HEK293 (cell line): ENCODE measurements around the gene ACTR3C.

ENCODE experiments used
- CTCF ChIA-PET: fragments of 350-600 bp; formaldehyde crosslinking; extraction: SDS; loops from one replicate; lab custom pipeline; 2021; ENCODE audit warnings: antibody characterized with exemption; lab: Yijun Ruan, JAX
- POLR2A ChIA-PET: fragments of 300-600 bp; formaldehyde crosslinking; extraction: SDS; loops from one replicate; lab custom pipeline; 2020; ENCODE audit warnings: antibody characterized with exemption, inconsistent platforms; lab: Yijun Ruan, JAX
- H3K27ac ChIP-seq: fragments of 200-500 bp; sonication (Bioruptor generic); 2 replicates; pipeline ENCODE4 v1.5.1; 2014; ENCODE audit warnings: low read depth, low read length, control low read depth, inconsistent platforms; ENCODE audit errors: extremely low read depth
- H3K36me3 ChIP-seq, 2 experiments: fragments of 200-500 bp in 1 of 2; sonication (Bioruptor generic) in 1 of 2; 1 replicate in 1 of 2; 2 replicates in 1 of 2; pipeline ENCODE4 v1.5.1; 2014 to 2017; ENCODE audit warnings: inconsistent platforms in 2 of 2, low read length in 2 of 2; ENCODE audit not compliant: control insufficient read depth in 2 of 2, insufficient read depth in 1 of 2
- H3K4me1 ChIP-seq: fragments of 200-500 bp; sonication (Bioruptor generic); 2 replicates; pipeline ENCODE4 v1.5.1; 2014; ENCODE audit warnings: mild to moderate bottlenecking, low read length, inconsistent platforms; ENCODE audit not compliant: control insufficient read depth, insufficient read depth
- H3K4me3 ChIP-seq: 2 replicates; pipeline ENCODE4 v1.5.1; 2011; ENCODE audit warnings: low read depth, mild to moderate bottlenecking, control low read depth, low read length, moderate library complexity
- H3K9me3 ChIP-seq: fragments of 200-500 bp; sonication (Bioruptor generic); 2 replicates; pipeline ENCODE4 v1.5.1; 2014; ENCODE audit warnings: low read depth, low read length, inconsistent platforms; ENCODE audit not compliant: control insufficient read depth, insufficient read depth
- HOXC10 ChIP-seq: sonication (generic); formaldehyde crosslinking; IDR thresholded peaks from 2 replicates; pipeline ENCODE4 v1.8.1; 2023; ENCODE audit warnings: mild to moderate bottlenecking, missing genetic modification reagents
- TCF7L2 ChIP-seq: IDR thresholded peaks from 2 replicates; pipeline ENCODE4 v1.6.1; 2011; ENCODE audit warnings: low read depth, mild to moderate bottlenecking, inconsistent platforms, low read length, moderate library complexity, borderline replicate concordance
- WT1 ChIP-seq: fragments of 450-650 bp; formaldehyde crosslinking; IDR thresholded peaks from 2 replicates; pipeline ENCODE4 v1.5.1; 2016; ENCODE audit warnings: missing biosample characterization, missing genetic modification characterization
- ZBTB20 ChIP-seq: fragments of 450-650 bp; formaldehyde crosslinking; IDR thresholded peaks from 2 replicates; pipeline ENCODE4 v1.5.1; 2016; ENCODE audit warnings: missing biosample characterization, missing genetic modification characterization
- ZFP3 ChIP-seq: fragments of 450-650 bp; formaldehyde crosslinking; IDR thresholded peaks from 2 replicates; pipeline ENCODE4 v1.5.1; 2016; ENCODE audit warnings: low read depth, missing biosample characterization, missing genetic modification characterization
- ZNF184 ChIP-seq: fragments of 450-650 bp; IDR thresholded peaks from 2 replicates; pipeline ENCODE4 v1.5.1; 2018; ENCODE audit warnings: missing biosample characterization, mild to moderate bottlenecking, missing genetic modification characterization
- ZNF2 ChIP-seq: fragments of 450-650 bp; formaldehyde crosslinking; IDR thresholded peaks from 2 replicates; pipeline ENCODE4 v1.5.1; 2016; ENCODE audit warnings: missing biosample characterization, missing genetic modification characterization
- ZNF48 ChIP-seq: fragments of 450-650 bp; formaldehyde crosslinking; IDR thresholded peaks from 2 replicates; pipeline ENCODE4 v1.5.1; 2016; ENCODE audit warnings: missing biosample characterization, missing genetic modification characterization
- ZNF510 ChIP-seq: fragments of 450-650 bp; formaldehyde crosslinking; IDR thresholded peaks from 2 replicates; pipeline ENCODE4 v1.5.1; 2018; ENCODE audit warnings: mild to moderate bottlenecking, missing genetic modification characterization, missing biosample characterization; ENCODE audit not compliant: insufficient replicate concordance
- ZNF561 ChIP-seq: fragments of 450-650 bp; IDR thresholded peaks from 2 replicates; pipeline ENCODE4 v1.5.1; 2018; ENCODE audit warnings: missing biosample characterization, missing genetic modification characterization, borderline replicate concordance
- ZNF600 ChIP-seq: fragments of 450-650 bp; formaldehyde crosslinking; IDR thresholded peaks from 2 replicates; pipeline ENCODE4 v1.5.1; 2016; ENCODE audit warnings: missing biosample characterization, missing genetic modification characterization
- ZNF621 ChIP-seq: fragments of 450-650 bp; formaldehyde crosslinking; IDR thresholded peaks from 2 replicates; pipeline ENCODE4 v1.5.1; 2017; ENCODE audit warnings: missing biosample characterization, missing genetic modification characterization
- ZNF777 ChIP-seq: fragments of 450-650 bp; formaldehyde crosslinking; IDR thresholded peaks from 2 replicates; pipeline ENCODE4 v1.5.1; 2017; ENCODE audit warnings: missing biosample characterization, missing genetic modification characterization, borderline replicate concordance
- ZNF843 ChIP-seq: fragments of 450-650 bp; formaldehyde crosslinking; IDR thresholded peaks from 2 replicates; pipeline ENCODE4 v1.5.1; 2016; ENCODE audit warnings: missing biosample characterization, missing genetic modification characterization
- ZSCAN30 ChIP-seq: fragments of 450-650 bp; IDR thresholded peaks from 2 replicates; pipeline ENCODE4 v1.5.1; 2018; ENCODE audit warnings: missing biosample characterization, mild to moderate bottlenecking, missing genetic modification characterization, moderate library complexity
- TF ChIP-seq, protein P1 (sequence below): fragments of 450-650 bp; formaldehyde crosslinking; IDR thresholded peaks from 2 replicates; pipeline ENCODE4 v1.5.1; 2016; ENCODE audit warnings: missing biosample characterization, missing genetic modification characterization
- TF ChIP-seq, protein P2 (sequence below): fragments of 450-650 bp; formaldehyde crosslinking; IDR thresholded peaks from 2 replicates; pipeline ENCODE4 v1.5.1; 2016; ENCODE audit warnings: missing biosample characterization, missing genetic modification characterization
- TF ChIP-seq, protein P3 (sequence below): fragments of 450-650 bp; IDR thresholded peaks from 2 replicates; pipeline ENCODE4 v1.5.1; 2018; ENCODE audit warnings: missing biosample characterization, mild to moderate bottlenecking, missing genetic modification characterization
- TF ChIP-seq, protein P4 (sequence below): fragments of 450-650 bp; formaldehyde crosslinking; IDR thresholded peaks from 2 replicates; pipeline ENCODE4 v1.5.1; 2016; ENCODE audit warnings: missing biosample characterization, missing genetic modification characterization
- TF ChIP-seq, protein P5 (sequence below): fragments of 450-650 bp; formaldehyde crosslinking; IDR thresholded peaks from 2 replicates; pipeline ENCODE4 v1.5.1; 2016; ENCODE audit warnings: missing biosample characterization, missing genetic modification characterization
- TF ChIP-seq, protein P6 (sequence below): fragments of 450-650 bp; formaldehyde crosslinking; IDR thresholded peaks from 2 replicates; pipeline ENCODE4 v1.5.1; 2017; ENCODE audit warnings: missing biosample characterization, missing genetic modification characterization

The ACTR3C gene

DNA sequence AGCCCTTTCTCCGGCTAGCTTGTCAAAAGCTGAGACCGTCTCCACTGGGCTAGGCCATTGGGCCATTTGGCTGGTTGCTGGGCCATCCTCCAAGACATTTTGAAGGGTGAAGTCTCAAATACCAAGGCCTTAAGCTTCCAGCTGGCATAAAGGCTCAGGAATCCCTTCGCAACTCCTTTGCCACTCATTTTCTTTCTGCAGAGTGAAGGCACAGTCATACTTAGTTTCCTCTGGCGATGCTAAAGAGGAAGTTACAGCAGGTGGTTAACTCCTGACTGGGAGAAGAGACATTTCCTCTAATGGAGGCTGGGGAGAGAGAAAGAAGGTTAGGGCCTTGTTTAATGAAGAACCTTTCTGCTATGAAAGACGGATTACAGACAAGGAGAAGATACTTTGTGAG lies 40.5 kb upstream of the ACTR3C start (continued):
- TF ChIP-seq, protein P1, sequence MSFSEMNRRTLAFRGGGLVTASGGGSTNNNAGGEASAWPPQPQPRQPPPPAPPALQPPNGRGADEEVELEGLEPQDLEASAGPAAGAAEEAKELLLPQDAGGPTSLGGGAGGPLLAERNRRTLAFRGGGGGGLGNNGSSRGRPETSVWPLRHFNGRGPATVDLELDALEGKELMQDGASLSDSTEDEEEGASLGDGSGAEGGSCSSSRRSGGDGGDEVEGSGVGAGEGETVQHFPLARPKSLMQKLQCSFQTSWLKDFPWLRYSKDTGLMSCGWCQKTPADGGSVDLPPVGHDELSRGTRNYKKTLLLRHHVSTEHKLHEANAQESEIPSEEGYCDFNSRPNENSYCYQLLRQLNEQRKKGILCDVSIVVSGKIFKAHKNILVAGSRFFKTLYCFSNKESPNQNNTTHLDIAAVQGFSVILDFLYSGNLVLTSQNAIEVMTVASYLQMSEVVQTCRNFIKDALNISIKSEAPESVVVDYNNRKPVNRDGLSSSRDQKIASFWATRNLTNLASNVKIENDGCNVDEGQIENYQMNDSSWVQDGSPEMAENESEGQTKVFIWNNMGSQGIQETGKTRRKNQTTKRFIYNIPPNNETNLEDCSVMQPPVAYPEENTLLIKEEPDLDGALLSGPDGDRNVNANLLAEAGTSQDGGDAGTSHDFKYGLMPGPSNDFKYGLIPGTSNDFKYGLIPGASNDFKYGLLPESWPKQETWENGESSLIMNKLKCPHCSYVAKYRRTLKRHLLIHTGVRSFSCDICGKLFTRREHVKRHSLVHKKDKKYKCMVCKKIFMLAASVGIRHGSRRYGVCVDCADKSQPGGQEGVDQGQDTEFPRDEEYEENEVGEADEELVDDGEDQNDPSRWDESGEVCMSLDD, result no peak
- TF ChIP-seq ZNF561 (no peak), ZNF843 (tag by site-specific recombination) (no peak), HOXC10 (no peak), ZNF510 (tag by site-specific recombination) (no peak), ZNF777 (tag by site-specific recombination) (no peak), ZNF2 (tag by site-specific recombination) (no peak), ZNF48 (no peak), ZNF621 (tag by site-specific recombination) (no peak)
- TF ChIP-seq, all 188 proteins: peak for 0

DNA sequence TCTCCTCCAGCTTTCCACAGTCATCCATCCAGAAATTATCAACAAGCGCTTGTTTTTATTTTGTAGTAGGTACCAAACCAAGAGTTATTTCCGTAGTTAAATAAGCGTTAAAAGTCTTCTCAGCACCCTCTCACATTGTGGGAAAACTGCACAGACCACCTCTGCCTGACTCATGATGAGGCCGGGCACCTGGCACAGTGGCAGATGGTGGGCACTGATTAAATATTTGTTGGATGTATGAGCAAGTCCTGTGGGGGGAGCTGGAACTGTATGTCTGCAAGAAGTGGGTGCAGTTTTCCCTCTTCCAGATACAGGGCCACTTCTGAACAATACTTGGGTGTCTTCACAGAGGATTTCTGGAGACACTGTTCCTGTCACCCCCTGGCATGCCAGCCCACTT lies 40.0 kb upstream of the ACTR3C start:
- H3K4me1 ChIP-seq, result no peaks in the 10 kb centered on the region
- TF ChIP-seq ZBTB20 (tag by site-specific recombination) (no peak), ZFP3 (tag by site-specific recombination) (no peak)
- TF ChIP-seq, protein P2, sequence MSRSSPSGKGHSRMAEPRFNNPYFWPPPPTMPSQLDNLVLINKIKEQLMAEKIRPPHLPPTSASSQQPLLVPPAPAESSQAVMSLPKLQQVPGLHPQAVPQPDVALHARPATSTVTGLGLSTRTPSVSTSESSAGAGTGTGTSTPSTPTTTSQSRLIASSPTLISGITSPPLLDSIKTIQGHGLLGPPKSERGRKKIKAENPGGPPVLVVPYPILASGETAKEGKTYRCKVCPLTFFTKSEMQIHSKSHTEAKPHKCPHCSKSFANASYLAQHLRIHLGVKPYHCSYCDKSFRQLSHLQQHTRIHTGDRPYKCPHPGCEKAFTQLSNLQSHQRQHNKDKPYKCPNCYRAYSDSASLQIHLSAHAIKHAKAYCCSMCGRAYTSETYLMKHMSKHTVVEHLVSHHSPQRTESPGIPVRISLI, result no peak
- POLR2A ChIA-PET, result no interaction called here
- CTCF ChIA-PET, result no interaction called here
- H3K4me3 ChIP-seq, result no peak overlapping the region
- no peaks in the 10 kb centered on the region for H3K36me3 ChIP-seq
- H3K27ac ChIP-seq, result no peak overlapping the region
- no peaks in the 10 kb centered on the region for H3K9me3 ChIP-seq

DNA sequence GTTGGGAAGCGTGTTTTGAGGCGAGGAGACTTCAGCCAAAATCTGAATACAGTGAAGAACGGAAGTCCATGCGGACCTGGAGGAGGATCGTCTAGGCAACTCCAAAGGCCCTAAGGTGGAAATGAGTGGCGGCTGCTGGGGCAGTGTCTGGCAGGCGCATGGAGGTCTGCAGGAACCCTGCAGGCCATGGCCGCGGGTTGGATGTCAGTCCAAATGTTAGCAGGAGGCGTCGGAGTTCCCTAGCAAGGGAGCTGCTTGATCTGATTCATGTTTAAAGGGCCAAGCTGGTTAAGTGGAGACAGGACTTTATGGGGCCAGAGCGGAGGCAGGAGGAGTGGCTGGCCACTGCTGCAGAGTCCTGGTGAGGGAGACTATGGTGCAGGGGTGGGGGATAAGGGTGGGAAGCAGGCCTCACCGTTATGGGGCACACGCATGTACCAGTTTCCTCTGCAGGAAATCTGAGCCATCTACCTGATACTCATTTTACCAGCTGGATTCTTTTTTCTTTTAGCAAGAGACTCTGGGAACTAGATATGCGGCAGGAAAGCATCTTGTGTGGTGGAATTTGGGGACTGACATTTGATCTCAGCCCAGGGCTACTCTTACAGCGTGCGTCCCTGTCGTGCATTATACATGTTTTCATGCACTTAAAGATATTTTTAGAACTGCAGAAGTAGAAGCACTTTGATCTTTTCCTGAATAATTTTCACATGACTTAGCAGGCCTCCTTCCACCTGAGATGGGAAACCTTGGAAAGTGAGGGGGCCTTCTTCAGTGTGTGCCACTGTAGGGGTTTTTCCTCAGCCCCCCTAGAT lies 38.7 kb upstream of the ACTR3C start:
- TF ChIP-seq ZNF510 (tag by site-specific recombination), result no peak
- TF ChIP-seq, protein P3, sequence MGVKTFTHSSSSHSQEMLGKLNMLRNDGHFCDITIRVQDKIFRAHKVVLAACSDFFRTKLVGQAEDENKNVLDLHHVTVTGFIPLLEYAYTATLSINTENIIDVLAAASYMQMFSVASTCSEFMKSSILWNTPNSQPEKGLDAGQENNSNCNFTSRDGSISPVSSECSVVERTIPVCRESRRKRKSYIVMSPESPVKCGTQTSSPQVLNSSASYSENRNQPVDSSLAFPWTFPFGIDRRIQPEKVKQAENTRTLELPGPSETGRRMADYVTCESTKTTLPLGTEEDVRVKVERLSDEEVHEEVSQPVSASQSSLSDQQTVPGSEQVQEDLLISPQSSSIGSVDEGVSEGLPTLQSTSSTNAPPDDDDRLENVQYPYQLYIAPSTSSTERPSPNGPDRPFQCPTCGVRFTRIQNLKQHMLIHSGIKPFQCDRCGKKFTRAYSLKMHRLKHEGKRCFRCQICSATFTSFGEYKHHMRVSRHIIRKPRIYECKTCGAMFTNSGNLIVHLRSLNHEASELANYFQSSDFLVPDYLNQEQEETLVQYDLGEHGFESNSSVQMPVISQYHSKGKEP, result peak; percentile 70
- TF ChIP-seq, protein P4, sequence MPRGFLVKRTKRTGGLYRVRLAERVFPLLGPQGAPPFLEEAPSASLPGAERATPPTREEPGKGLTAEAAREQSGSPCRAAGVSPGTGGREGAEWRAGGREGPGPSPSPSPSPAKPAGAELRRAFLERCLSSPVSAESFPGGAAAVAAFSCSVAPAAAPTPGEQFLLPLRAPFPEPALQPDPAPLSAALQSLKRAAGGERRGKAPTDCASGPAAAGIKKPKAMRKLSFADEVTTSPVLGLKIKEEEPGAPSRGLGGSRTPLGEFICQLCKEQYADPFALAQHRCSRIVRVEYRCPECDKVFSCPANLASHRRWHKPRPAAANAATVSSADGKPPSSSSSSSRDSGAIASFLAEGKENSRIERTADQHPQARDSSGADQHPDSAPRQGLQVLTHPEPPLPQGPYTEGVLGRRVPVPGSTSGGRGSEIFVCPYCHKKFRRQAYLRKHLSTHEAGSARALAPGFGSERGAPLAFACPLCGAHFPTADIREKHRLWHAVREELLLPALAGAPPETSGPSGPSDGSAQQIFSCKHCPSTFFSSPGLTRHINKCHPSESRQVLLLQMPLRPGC (tag by site-specific recombination), result peak; percentile 76; the same call in 1 of the 2 replicates
- TF ChIP-seq ZSCAN30 (tag by site-specific recombination), result no peak
- TF ChIP-seq TCF7L2, result peak; percentile 72
- TF ChIP-seq, protein P5, sequence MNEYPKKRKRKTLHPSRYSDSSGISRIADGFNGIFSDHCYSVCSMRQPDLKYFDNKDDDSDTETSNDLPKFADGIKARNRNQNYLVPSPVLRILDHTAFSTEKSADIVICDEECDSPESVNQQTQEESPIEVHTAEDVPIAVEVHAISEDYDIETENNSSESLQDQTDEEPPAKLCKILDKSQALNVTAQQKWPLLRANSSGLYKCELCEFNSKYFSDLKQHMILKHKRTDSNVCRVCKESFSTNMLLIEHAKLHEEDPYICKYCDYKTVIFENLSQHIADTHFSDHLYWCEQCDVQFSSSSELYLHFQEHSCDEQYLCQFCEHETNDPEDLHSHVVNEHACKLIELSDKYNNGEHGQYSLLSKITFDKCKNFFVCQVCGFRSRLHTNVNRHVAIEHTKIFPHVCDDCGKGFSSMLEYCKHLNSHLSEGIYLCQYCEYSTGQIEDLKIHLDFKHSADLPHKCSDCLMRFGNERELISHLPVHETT (tag by site-specific recombination), result no peak
- TF ChIP-seq ZNF184 (tag by site-specific recombination), result no peak
- TF ChIP-seq, protein P6, sequence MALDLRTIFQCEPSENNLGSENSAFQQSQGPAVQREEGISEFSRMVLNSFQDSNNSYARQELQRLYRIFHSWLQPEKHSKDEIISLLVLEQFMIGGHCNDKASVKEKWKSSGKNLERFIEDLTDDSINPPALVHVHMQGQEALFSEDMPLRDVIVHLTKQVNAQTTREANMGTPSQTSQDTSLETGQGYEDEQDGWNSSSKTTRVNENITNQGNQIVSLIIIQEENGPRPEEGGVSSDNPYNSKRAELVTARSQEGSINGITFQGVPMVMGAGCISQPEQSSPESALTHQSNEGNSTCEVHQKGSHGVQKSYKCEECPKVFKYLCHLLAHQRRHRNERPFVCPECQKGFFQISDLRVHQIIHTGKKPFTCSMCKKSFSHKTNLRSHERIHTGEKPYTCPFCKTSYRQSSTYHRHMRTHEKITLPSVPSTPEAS (tag by site-specific recombination), result no peak
- peak; percentile 75 for TF ChIP-seq ZNF600 (tag by site-specific recombination)
- no peak for TF ChIP-seq ZNF2 (tag by site-specific recombination)
- peak; percentile 13; the same call in 1 of the 2 replicates for TF ChIP-seq WT1 (tag by site-specific recombination)
- H3K27ac ChIP-seq, result no peak overlapping the region
- POLR2A ChIA-PET, result no interaction called here

More for the DNA sequence above, 38.7 kb upstream of the ACTR3C start:
- no peaks in the 10 kb centered on the region for H3K36me3 ChIP-seq
- no peaks in the 10 kb centered on the region for H3K9me3 ChIP-seq
- no peaks in the 10 kb centered on the region for H3K4me1 ChIP-seq
- H3K4me3 ChIP-seq, result no peak overlapping the region
- CTCF ChIA-PET, result no interaction called here
